Hair follicular keratinocyte (primary cell): ENCODE measurements around the gene CLDN9. TPM values are rescaled to one million over a fixed set of nuclear protein-coding genes. Genes with fewer than 3 reads are reported as not detected.

Experiments
- total RNA-seq: library from RNA; depleted of rRNA; stranded (reverse); fragments of >200 nt; gene quantifications from 2 replicates; pipeline ENCODE4 v1.2.3, GENCODE V29; 2015

CLDN9 gene
- not detected in 2 replicates for total RNA-seq

DNA sequence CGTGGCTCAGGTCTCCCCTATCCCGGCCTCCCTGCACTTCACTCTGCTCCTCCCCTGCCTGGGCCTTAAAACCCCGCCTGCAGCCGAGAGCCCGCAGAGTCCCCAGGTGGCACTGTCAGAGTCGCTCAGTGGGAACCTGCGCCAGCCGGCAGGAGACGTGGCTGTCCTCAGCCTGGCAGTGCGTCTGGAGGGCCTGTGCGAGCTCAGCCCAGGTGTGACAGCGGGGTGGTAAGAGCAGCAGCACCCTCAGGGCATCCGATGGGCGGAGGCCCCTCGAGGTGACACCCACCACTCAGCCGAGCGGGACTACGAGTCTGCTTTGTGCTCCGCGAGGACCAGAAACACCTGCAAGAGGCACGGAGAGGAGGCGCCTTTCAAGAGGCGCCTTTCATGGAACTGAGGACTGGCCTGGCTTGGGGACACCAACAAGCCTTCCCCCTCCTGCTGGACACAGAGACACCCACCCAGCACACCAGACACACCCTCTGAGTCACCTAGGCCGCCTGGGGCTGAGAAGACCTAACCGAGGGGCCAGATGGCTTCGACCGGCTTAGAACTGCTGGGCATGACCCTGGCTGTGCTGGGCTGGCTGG, at the start of gene CLDN9:
TSS of gene CLDN9 (plus strand) at position 96 of the 593 bp plus-strand sequence. CDS start at position 536, 440 bp downstream.

GRCh38 chr16:2963723-2964474, 48.8 kb upstream of the CLDN9 start, which contains the start of gene KREMEN2:
TSS of gene KREMEN2 (plus strand) at chr16:2964275. CDS start at chr16:2964521, 246 bp downstream.

GRCh38 chr16:2968738-2969544, 43.8 kb upstream of the CLDN9 start, which contains the start of gene PAQR4:
TSS of gene PAQR4 (plus strand) at chr16:2969348. CDS start at chr16:2969675, 327 bp downstream.

GRCh38 chr16:2980227-2981176, 32.2 kb upstream of the CLDN9 start, which contains the start of gene PKMYT1:
TSS of gene PKMYT1 (minus strand) at chr16:2980446. CDS start at chr16:2979657, 789 bp downstream.

GRCh38 chr16:3017794-3018506, 5.2 kb downstream of the CLDN9 start, which contains the start of gene CLDN6:
TSS of gene CLDN6 (minus strand) at chr16:3018183. CDS start at chr16:3016021, 2,162 bp downstream.

GRCh38 chr16:3020247-3020603, 7.5 kb downstream of the CLDN9 start, which contains the start of gene TNFRSF12A:
TSS of gene TNFRSF12A (plus strand) at chr16:3020368. CDS start at chr16:3020398, 30 bp downstream.

GRCh38 chr16:3023669-3024478, 11.2 kb downstream of the CLDN9 start, which contains the start of the genes HCFC1R1 and THOC6:
TSS of gene HCFC1R1 (minus strand) at chr16:3023942. CDS start at chr16:3023941, 1 bp downstream.
TSS of gene THOC6 (plus strand) at chr16:3024035. CDS start at chr16:3024327, 292 bp downstream.

GRCh38 chr16:3036726-3037315, 24.1 kb downstream of the CLDN9 start, which contains the start of gene BICDL2:
TSS of gene BICDL2 (minus strand) at chr16:3036944. CDS start at chr16:3035496, 1,448 bp downstream.

GRCh38 chr16:3045758-3046640, 33.3 kb downstream of the CLDN9 start, which contains the start of gene MMP25:
TSS of gene MMP25 (plus strand) at chr16:3046561. CDS start at chr16:3046918, 357 bp downstream.

Other genes with a start within 250 kb of the CLDN9 start
- 292 and 386 TPM in 2 replicates for gene ELOB, start 235.6 kb upstream of the CLDN9 start, total RNA-seq
- not detected in 2 replicates for gene PRSS33, start 225.4 kb upstream of the CLDN9 start, total RNA-seq
- not detected in 2 replicates for gene PRSS41, start 214.5 kb upstream of the CLDN9 start, total RNA-seq
- 0.80 and 3.8 TPM in 2 replicates for gene PRSS21, start 195.7 kb upstream of the CLDN9 start, total RNA-seq
- 0.23 and 0.31 TPM in 2 replicates for gene ZG16B, start 182.6 kb upstream of the CLDN9 start, total RNA-seq
- gene PRSS22, start 154.8 kb upstream of the CLDN9 start, total RNA-seq, result 0.34 and 2.8 TPM in 2 replicates
- 50.9 and 55.1 TPM in 2 replicates for gene FLYWCH2, start 129.7 kb upstream of the CLDN9 start, total RNA-seq
- 47.7 and 65.2 TPM in 2 replicates for gene FLYWCH1, start 101.0 kb upstream of the CLDN9 start, total RNA-seq
- 11.7 and 22.4 TPM in 2 replicates for gene KREMEN2, start 48.6 kb upstream of the CLDN9 start, total RNA-seq
- gene PAQR4, start 43.6 kb upstream of the CLDN9 start, total RNA-seq, result 34.4 and 38.0 TPM in 2 replicates
- gene PKMYT1, start 32.5 kb upstream of the CLDN9 start, total RNA-seq, result 20.1 and 86.7 TPM in 2 replicates
- gene CLDN6, start 5.3 kb downstream of the CLDN9 start, total RNA-seq, result 0.08 TPM in 1 of 2 replicates, not detected in the other
- 522 and 714 TPM in 2 replicates for gene TNFRSF12A, start 7.4 kb downstream of the CLDN9 start, total RNA-seq
- gene HCFC1R1, start 11.0 kb downstream of the CLDN9 start, total RNA-seq, result 26.4 and 29.2 TPM in 2 replicates
- gene THOC6, start 11.1 kb downstream of the CLDN9 start, total RNA-seq, result 22.3 and 33.0 TPM in 2 replicates
- 0.23 and 0.78 TPM in 2 replicates for gene BICDL2, start 24.0 kb downstream of the CLDN9 start, total RNA-seq
- gene MMP25, start 33.6 kb downstream of the CLDN9 start, total RNA-seq, result 0.04 and 0.31 TPM in 2 replicates
- 6.5 and 25.3 TPM in 2 replicates for gene IL32, start 52.7 kb downstream of the CLDN9 start, total RNA-seq
- not detected in 2 replicates for gene ZSCAN10, start 86.4 kb downstream of the CLDN9 start, total RNA-seq
- gene ZNF205, start 99.7 kb downstream of the CLDN9 start, total RNA-seq, result 22.3 and 22.7 TPM in 2 replicates
- gene ZNF213, start 122.1 kb downstream of the CLDN9 start, total RNA-seq, result 4.4 and 5.8 TPM in 2 replicates
- not detected in 2 replicates for gene OR1F1, start 175.3 kb downstream of the CLDN9 start, total RNA-seq
- gene ZNF200, start 222.2 kb downstream of the CLDN9 start, total RNA-seq, result 3.7 and 8.1 TPM in 2 replicates
- 0.08 TPM in 2 replicates for gene MEFV, start 243.7 kb downstream of the CLDN9 start, total RNA-seq